ENCODE results near the gene FASTK. TPM values are rescaled to one million over a fixed set of nuclear protein-coding genes. Genes with fewer than 3 reads are reported as not detected.

FASTK gene
- total RNA-seq, 2 donors from 2014 or later = 35.5 to 56.3 TPM

DNA sequence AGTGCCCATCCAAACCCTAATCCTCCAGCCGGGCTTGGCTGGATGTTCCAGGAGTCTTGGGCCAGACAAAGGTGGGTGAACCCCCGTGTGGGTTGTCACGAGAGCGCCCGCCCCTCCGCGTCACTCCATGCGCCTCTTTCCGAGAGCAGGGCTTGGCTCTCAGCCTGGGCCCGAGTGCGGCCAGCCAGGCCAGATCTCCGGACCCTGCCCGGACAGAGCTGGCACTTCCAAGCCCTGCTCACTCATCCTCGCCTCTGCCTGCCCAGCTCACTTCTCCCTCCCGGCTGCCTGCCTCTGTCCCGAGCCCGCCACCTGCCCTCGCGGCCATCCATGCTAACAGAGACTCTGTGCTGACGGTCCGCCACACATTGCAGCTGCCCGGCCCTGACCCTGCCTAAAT is 40.3 kb upstream of the FASTK start:
- intact Hi-C loops (cut with DNase I) = loop anchor here in 1 of 2 donors (5.0 kb wide), 1 partner anchor 181 kb away; no protein-coding TSS in a partner anchor
- DNase-seq (ENCODE audit: low spot score) = no peak

DNA sequence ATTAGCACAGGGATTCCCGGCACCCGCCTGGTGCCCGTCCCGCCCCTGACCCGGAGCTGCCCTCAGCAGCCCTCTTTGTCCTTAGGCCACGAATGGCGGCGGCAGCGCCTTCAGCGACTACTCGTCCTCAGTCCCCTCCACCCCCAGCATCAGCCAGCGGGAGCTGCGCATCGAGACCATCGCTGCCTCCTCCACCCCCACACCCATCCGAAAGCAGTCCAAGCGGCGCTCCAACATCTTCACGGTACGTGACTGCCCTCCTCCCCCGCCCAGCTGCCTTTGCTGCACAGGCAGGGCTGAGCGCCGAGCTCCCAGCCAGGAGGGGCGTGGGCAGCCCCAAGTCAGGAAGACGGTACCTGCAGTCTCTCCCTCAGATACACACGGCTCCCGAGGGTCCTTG is 39.3 kb upstream of the FASTK start:
- intact Hi-C loops (cut with DNase I) = loop anchor here (5.0 kb wide), 2 partner anchors 103 to 182 kb away; no protein-coding TSS in a partner anchor
- DNase-seq (ENCODE audit: low spot score) = no peak

DNA sequence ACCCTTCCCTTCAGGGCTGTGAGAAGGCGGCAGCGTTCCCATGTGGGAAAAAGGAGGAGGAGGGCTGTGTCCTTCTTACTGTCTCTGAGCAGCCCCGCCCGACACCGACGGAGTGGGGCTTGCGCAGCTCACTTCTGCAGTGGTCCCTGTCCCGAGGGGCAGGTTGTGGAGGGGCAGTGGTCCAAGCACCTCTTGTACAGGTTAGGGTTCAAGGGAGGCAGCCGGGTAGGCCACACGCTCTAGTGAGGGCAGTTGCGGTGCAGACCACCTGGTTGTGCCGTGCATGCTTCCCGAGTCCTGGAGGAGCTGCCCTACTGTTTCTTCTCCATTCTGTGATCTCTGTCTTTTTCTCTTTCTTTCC is 38.4 kb upstream of the FASTK start:
- intact Hi-C loops (cut with DNase I) = loop anchor here in 1 of 2 donors (5.0 kb wide), 1 partner anchor 102 kb away; no protein-coding TSS in a partner anchor
- DNase-seq (ENCODE audit: low spot score) = no peak

- DNase-seq (ENCODE audit: low spot score) = no peak
- intact Hi-C loops (cut with DNase I) = loop anchor here in 1 of 2 donors (5.0 kb wide), 1 partner anchor 101 kb away; no protein-coding TSS in a partner anchor
These were observed 37.8 kb upstream of the FASTK start for GRCh38 chr7:151118108-151119054.

DNA sequence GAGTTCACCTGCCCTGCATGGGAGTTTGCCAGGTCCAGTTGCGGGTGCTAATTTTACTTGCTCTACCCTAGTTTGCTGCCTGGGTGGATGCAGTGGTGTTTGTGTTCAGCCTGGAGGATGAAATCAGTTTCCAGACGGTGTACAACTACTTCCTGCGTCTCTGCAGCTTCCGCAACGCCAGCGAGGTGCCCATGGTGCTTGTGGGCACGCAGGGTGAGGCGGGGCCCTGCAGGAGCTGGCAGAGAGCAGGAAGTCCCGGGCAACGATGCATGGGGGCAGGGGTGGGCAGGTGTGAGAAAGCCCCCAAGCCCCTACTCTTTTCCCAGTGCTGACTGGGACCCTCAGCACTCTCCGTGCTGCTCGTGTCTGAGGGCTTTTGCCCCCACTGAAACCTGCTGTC is 37.0 kb upstream of the FASTK start:
- no peak for DNase-seq (ENCODE audit: low spot score)
- intact Hi-C loops (cut with DNase I) = loop anchor here in 1 of 2 donors (5.0 kb wide), 1 partner anchor 100 kb away; no protein-coding TSS in a partner anchor

DNA sequence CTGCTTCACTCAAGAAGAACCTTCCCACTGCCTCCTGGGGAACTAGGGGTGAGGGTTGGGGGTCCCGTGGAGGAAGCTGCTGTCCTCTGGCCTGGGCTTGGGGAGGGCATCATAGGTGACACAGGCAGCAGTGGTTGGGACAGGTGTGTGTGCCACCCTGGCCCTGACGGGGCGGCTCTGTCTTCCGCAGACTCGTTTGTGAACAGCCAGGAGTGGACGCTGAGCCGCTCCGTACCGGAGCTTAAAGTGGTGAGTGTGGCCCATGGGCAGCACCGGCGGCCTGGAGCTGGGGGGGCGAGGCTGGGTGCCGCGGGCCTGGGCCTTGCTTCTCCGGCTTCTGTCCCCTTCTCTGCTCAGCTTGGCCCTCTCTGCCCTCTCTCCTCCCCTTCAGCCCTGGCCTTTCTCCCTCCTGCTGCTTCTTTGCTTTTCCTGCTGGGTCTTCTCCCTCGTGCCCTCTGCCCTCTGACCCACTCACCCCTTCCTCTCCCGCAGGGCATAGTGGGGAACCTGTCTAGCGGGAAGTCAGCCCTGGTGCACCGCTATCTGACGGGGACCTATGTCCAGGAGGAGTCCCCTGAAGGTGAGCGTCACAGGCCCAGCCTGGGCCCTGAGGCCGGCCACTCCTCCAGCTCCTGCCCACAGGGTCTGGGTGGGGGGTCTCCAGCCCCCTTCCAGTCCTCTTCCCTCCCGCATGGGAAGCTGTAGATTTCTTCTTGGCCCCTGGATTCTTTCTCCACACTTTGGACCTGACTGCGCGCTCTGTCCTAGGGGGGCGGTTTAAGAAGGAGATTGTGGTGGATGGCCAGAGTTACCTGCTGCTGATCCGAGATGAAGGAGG is 36.2 kb upstream of the FASTK start:
- intact Hi-C loops (cut with DNase I) = loop anchor here in 1 of 2 donors (5.0 kb wide), 1 partner anchor 100 kb away; no protein-coding TSS in a partner anchor
- no peak for DNase-seq (ENCODE audit: low spot score)

GRCh38 chr7:151115836-151116418 is 35.3 kb upstream of the FASTK start:
- intact Hi-C loops (cut with DNase I) = loop anchor here in 1 of 2 donors (5.0 kb wide), 1 partner anchor 99 kb away; no protein-coding TSS in a partner anchor
- no peak for DNase-seq (ENCODE audit: low spot score)

- no peak for DNase-seq (ENCODE audit: low spot score)
- intact Hi-C loops (cut with DNase I) = loop anchor here in 1 of 2 donors (5.0 kb wide), 1 partner anchor 98 kb away; no protein-coding TSS in a partner anchor
These were observed 34.7 kb upstream of the FASTK start for GRCh38 chr7:151115121-151115835.

DNA sequence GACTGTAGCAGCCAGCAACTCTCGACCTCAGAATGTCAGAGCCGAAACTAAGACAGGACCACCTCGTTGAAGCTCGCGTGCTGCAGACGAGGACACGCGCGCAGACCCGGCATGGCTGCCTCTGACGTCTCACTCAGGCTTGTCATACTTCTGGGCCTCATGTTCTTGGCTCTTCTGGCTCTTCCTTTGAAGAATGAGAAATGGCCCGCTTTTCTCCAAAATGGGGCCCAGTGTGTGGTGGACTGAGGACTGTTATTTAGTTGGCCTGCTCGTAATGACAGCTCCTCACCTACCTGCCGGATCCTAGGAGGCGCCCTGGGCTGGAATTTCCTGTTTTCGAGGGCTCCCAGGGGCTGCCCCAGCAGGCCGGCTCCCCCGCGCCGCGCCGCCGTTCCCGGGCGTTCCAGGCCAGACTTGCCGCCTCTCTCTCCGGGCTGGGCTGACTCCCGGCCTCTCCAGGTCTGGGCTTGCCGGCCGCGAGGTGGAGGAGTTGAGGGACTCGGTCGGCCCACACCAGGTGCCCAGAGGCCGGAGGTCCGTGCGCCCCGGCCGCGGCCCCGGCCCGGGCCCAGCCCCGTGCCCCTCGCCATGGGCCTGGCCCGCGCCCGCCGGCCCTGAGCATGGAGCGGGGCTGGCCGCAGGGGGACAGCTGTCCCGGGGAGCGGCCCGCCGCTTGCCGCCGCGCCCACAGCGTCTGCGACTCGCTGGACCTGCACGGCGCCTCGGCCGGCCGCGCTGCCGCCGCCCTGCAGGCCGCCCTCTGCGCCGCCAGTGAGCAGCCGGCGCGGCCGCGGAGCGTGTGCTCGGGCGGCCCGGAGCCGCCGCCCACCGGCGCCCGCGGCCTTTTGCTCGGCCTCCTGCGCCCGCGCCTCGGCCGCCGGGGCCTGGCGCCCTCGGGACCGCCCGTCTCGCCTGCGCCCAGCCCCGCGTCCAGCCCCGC is 33.8 kb upstream of the FASTK start:
- intact Hi-C loops (cut with DNase I) = loop anchor here in 1 of 2 donors (5.0 kb wide), 3 partner anchors 77 to 217 kb away; no protein-coding TSS in a partner anchor
- no peak for DNase-seq (ENCODE audit: low spot score)

GRCh38 chr7:151113344-151114150 is 32.9 kb upstream of the FASTK start:
- intact Hi-C loops (cut with DNase I) = loop anchor here in 1 of 2 donors (5.0 kb wide), 2 partner anchors 76 to 216 kb away; no protein-coding TSS in a partner anchor
- DNase-seq (ENCODE audit: low spot score) = no peak

GRCh38 chr7:151110941-151111645 is 30.5 kb upstream of the FASTK start:
- DNase-seq (ENCODE audit: low spot score) = peak; percentile 93
- intact Hi-C loops (cut with DNase I) = loop anchor here in 1 of 2 donors (5.0 kb wide), 2 partner anchors 74 to 214 kb away; no protein-coding TSS in a partner anchor

- no peak for DNase-seq (ENCODE audit: low spot score)
- intact Hi-C loops (cut with DNase I) = loop anchor here in 1 of 2 donors (5.0 kb wide), 2 partner anchors 73 to 213 kb away; no protein-coding TSS in a partner anchor
These were observed 29.8 kb upstream of the FASTK start for GRCh38 chr7:151110236-151110940.

GRCh38 chr7:151109094-151110048 is 28.8 kb upstream of the FASTK start:
- no peak for DNase-seq (ENCODE audit: low spot score)
- intact Hi-C loops (cut with DNase I) = loop anchor here (2.0 to 5.0 kb wide), 3 partner anchors 19 to 212 kb away; no protein-coding TSS in a partner anchor

- DNase-seq (ENCODE audit: low spot score) = no peak
- intact Hi-C loops (cut with DNase I) = loop anchor here in 1 of 2 donors (2.0 kb wide), 1 partner anchor 17 kb away; no protein-coding TSS in a partner anchor
These were observed 27.3 kb upstream of the FASTK start for GRCh38 chr7:151107882-151108281.
